GM23248 (cell line): ENCODE data around the gene APP. TPM values are rescaled to one million over a fixed set of nuclear protein-coding genes. Genes with fewer than 3 reads are reported as not detected.

Experiments used
- DNase-seq: peaks from one replicate; pipeline ENCODE4 v3.0.0-alpha.2; 2015
- H2AFZ ChIP-seq: fragments of 200-600 bp; sonication (generic); 2 replicates; pipeline ENCODE4 v1.6.1; 2016; ENCODE audit warnings: antibody characterized with exemption
- H3F3A ChIP-seq: fragments of 200-600 bp; sonication (generic); 2 replicates; pipeline ENCODE4 v1.6.1; 2016; ENCODE audit warnings: mild to moderate bottlenecking, antibody characterized with exemption, mixed run types; ENCODE audit not compliant: insufficient read depth
- H3K27ac ChIP-seq: fragments of 200-600 bp; sonication (generic); 2 replicates; pipeline ENCODE4 v1.5.1; 2016; ENCODE audit warnings: mild to moderate bottlenecking
- H3K27me3 ChIP-seq: fragments of 200-600 bp; sonication (generic); replicated peaks from 2 replicates; pipeline ENCODE4 v1.6.1; 2016; ENCODE audit warnings: mild to moderate bottlenecking; ENCODE audit not compliant: insufficient read depth
- H3K36me3 ChIP-seq: fragments of 200-600 bp; sonication (generic); 2 replicates; pipeline ENCODE4 v1.6.1; 2016; ENCODE audit warnings: low read depth, mild to moderate bottlenecking
- H3K4me1 ChIP-seq: fragments of 200-600 bp; sonication (generic); 2 replicates; pipeline ENCODE4 v1.6.1; 2016; ENCODE audit warnings: mild to moderate bottlenecking; ENCODE audit not compliant: insufficient read depth
- H3K4me2 ChIP-seq: fragments of 200-600 bp; sonication (generic); one replicate; pipeline ENCODE4 v1.6.1; 2016; ENCODE audit warnings: mild to moderate bottlenecking; ENCODE audit not compliant: unreplicated experiment
- H3K4me3 ChIP-seq: fragments of 200-600 bp; sonication (generic); 2 replicates; pipeline ENCODE4 v1.5.1; 2016; ENCODE audit warnings: mild to moderate bottlenecking
- H3K79me2 ChIP-seq: fragments of 200-600 bp; sonication (generic); 2 replicates; pipeline ENCODE4 v1.6.1; 2016; ENCODE audit warnings: mild to moderate bottlenecking; ENCODE audit not compliant: insufficient read depth
- H3K9ac ChIP-seq: fragments of 200-600 bp; sonication (generic); 2 replicates; pipeline ENCODE4 v1.6.1; 2016; ENCODE audit warnings: mild to moderate bottlenecking
- H3K9me2 ChIP-seq: fragments of 200-600 bp; sonication (generic); 2 replicates; pipeline ENCODE4 v1.6.1; 2016; ENCODE audit warnings: mixed run types, mild to moderate bottlenecking, moderate library complexity; ENCODE audit not compliant: insufficient read depth
- H3K9me3 ChIP-seq: fragments of 200-600 bp; sonication (generic); one replicate; pipeline ENCODE4 v1.6.1; 2017; ENCODE audit warnings: low read depth
- H4K20me1 ChIP-seq: fragments of 200-600 bp; sonication (generic); 2 replicates; pipeline ENCODE4 v1.6.0; 2016; ENCODE audit not compliant: insufficient read depth
- EZH2 ChIP-seq: fragments of 200-600 bp; sonication (generic); IDR thresholded peaks from 2 replicates; pipeline ENCODE4 v1.6.1; 2018; ENCODE audit warnings: antibody characterized with exemption, mild to moderate bottlenecking; ENCODE audit not compliant: insufficient read depth, poor library complexity, severe bottlenecking
- EZH2phosphoT487 ChIP-seq: fragments of 200-600 bp; sonication (generic); IDR thresholded peaks from 2 replicates; pipeline ENCODE4 v1.6.1; 2018; ENCODE audit warnings: antibody characterized with exemption, moderate library complexity, mild to moderate bottlenecking, low read depth; ENCODE audit not compliant: insufficient read depth
- WGBS, 2 experiments: methylation state at CpG; one replicate each; pipeline ENCODE4 v1.1.6; 2015 to 2017; ENCODE audit warnings: low lambda C conversion rate in 2 of 2, low coverage in 1 of 2; ENCODE audit errors: missing lambda C conversion rate in 2 of 2; 5-methylcytosine and 5-hydroxymethylcytosine counted together
- in situ Hi-C: fragments of 300-500 bp; cut with MboI; formaldehyde crosslinking; loops from 2 replicates; pipeline ENCODE4 v1.15.0; 2020
- polyA plus RNA-seq: library from polyadenylated mRNA; unstranded; fragments of >200 nt; fragmentation: Nextera tagmentation; extraction: Ambion mirVana; gene quantifications from 2 replicates; pipeline ENCODE4 v1.2.1, GENCODE V29; 2016
- total RNA-seq: library from RNA; depleted of rRNA; stranded (reverse); fragments of >200 nt; shearing (Covaris generic); gene quantifications from 2 replicates; pipeline ENCODE4 v1.2.3, GENCODE V29; 2014

Gene APP
- total and polyA plus RNA-seq, 2 experiments from 2014 or later, result 35.0 to 292 TPM

DNA sequence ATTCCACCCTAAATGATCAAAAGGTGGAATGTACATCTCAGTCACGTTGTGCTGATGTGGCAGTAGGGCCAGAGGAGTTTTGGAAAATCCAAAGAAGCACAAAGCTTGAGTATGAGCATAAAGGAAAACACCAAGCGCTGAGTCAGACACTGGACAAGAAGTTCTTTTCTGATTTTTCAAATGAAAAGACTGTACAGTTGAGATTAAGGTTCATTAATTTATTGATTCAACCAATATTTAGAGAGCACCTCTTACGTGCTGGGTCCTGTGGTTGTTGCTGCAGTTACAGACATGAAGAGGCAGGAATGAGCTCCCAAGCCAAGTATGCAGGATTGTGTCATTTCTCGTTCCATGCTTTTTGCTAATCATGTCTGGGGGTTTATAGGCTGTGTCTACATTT lies 28.9 kb upstream of the APP start:
- peak overlapping the region; percentile 43; the same call in 1 of the 2 replicates for H3K9ac ChIP-seq
- H3K9me2 ChIP-seq, result no peaks in the 10 kb centered on the region
- peaks cover 22% of the 10 kb centered on the region; the same call in 1 of the 2 replicates for H3F3A ChIP-seq
- H3K27ac ChIP-seq, result peak overlapping the region; percentile 60
- H3K27me3 ChIP-seq, result no peaks in the 10 kb centered on the region
- 32 to 35% methylated on average over 4 of the region's 4 CpGs for WGBS, 2 experiments
- in situ Hi-C loops, result no loop called here
- no peaks in the 10 kb centered on the region for H3K79me2 ChIP-seq
- no peaks in the 10 kb centered on the region for H4K20me1 ChIP-seq
- peak; percentile 79 for DNase-seq
- H3K4me3 ChIP-seq, result no peak overlapping the region
- peak overlapping the region; percentile 35; the same call in 1 of the 2 replicates for H2AFZ ChIP-seq
- no peaks in the 10 kb centered on the region for H3K9me3 ChIP-seq
- TF ChIP-seq EZH2phosphoT487 (no peak), EZH2 (no peak)
- peaks cover 26% of the 10 kb centered on the region for H3K4me1 ChIP-seq
- peak overlapping the region; percentile 59 for H3K4me2 ChIP-seq
- no peaks in the 10 kb centered on the region for H3K36me3 ChIP-seq

GRCh38 chr21:26195708-26196107 lies 25.1 kb upstream of the APP start:
- H2AFZ ChIP-seq, result peak overlapping the region; percentile 64
- H3F3A ChIP-seq, result peaks cover 25% of the 10 kb centered on the region; the same call in 1 of the 2 replicates
- WGBS, 2 experiments, result 68 to 74% methylated on average over 4 of the region's 4 CpGs
- no peak overlapping the region for H3K9ac ChIP-seq
- no peaks in the 10 kb centered on the region for H3K9me2 ChIP-seq
- H3K9me3 ChIP-seq, result no peaks in the 10 kb centered on the region
- H3K79me2 ChIP-seq, result no peaks in the 10 kb centered on the region
- peaks cover 32% of the 10 kb centered on the region for H3K4me1 ChIP-seq
- no peaks in the 10 kb centered on the region for H3K27me3 ChIP-seq
- H3K4me2 ChIP-seq, result peak overlapping the region; percentile 77
- DNase-seq, result no peak
- in situ Hi-C loops, result no loop called here
- H3K36me3 ChIP-seq, result no peaks in the 10 kb centered on the region
- H3K27ac ChIP-seq, result no peak overlapping the region
- H4K20me1 ChIP-seq, result no peaks in the 10 kb centered on the region
- H3K4me3 ChIP-seq, result no peak overlapping the region
- TF ChIP-seq EZH2phosphoT487 (no peak), EZH2 (no peak)

- no peaks in the 10 kb centered on the region for H3K9me3 ChIP-seq
- no peaks in the 10 kb centered on the region for H3K27me3 ChIP-seq
- H3K4me1 ChIP-seq, result peaks cover 28% of the 10 kb centered on the region
- TF ChIP-seq EZH2, result no peak
- no peak for TF ChIP-seq EZH2phosphoT487
- H2AFZ ChIP-seq, result peak overlapping the region; percentile 64
- H3K27ac ChIP-seq, result peak overlapping the region; percentile 17; the same call in 1 of the 2 replicates
- 1% methylated on average over 6 of the region's 6 CpGs for WGBS, 2 experiments
- peak overlapping the region; percentile 77 for H3K4me2 ChIP-seq
- no peaks in the 10 kb centered on the region for H3K36me3 ChIP-seq
- no peaks in the 10 kb centered on the region for H3K79me2 ChIP-seq
- in situ Hi-C loops, result no loop called here
- H4K20me1 ChIP-seq, result no peaks in the 10 kb centered on the region
- H3K9me2 ChIP-seq, result no peaks in the 10 kb centered on the region
- H3K4me3 ChIP-seq, result peak overlapping the region; percentile 56
- peak overlapping the region; percentile 48 for H3K9ac ChIP-seq
- H3F3A ChIP-seq, result peaks cover 25% of the 10 kb centered on the region; the same call in 1 of the 2 replicates
- DNase-seq, result peak; percentile 66
These were observed 24.3 kb upstream of the APP start for GRCh38 chr21:26194811-26195251.

GRCh38 chr21:26194326-26194725 lies 23.8 kb upstream of the APP start:
- Histone ChIP-seq H2AFZ (peak overlapping the region; percentile 64), H3K4me3 (peak overlapping the region; percentile 56), H3K27me3 (no peaks in the 10 kb centered on the region), H3K27ac (peak overlapping the region; percentile 17; the same call in 1 of the 2 replicates), H3K4me2 (peak overlapping the region; percentile 77), H3K4me1 (peaks cover 23% of the 10 kb centered on the region), H3K9ac (peak overlapping the region; percentile 48), H3K9me2 (no peaks in the 10 kb centered on the region), H3K36me3 (no peaks in the 10 kb centered on the region), H4K20me1 (no peaks in the 10 kb centered on the region), H3K9me3 (no peaks in the 10 kb centered on the region), H3F3A (peaks cover 23% of the 10 kb centered on the region; the same call in 1 of the 2 replicates), H3K79me2 (no peaks in the 10 kb centered on the region)
- WGBS, 2 experiments, result 9 to 11% methylated on average over 3 of the region's 3 CpGs
- no peak for TF ChIP-seq EZH2phosphoT487
- no peak for TF ChIP-seq EZH2
- in situ Hi-C loops, result no loop called here
- no peak for DNase-seq
